Activated T-helper 2 cell treated with anti-CD3 and anti-CD28 coated beads, Interferon-gamma antibody, Interleukin-2, Interleukin-4, amounts not matched to agents 10 μg/mL and 5 μg/mL and 100 μg/mL, durations not matched to agents 14 hours and 24 hours and 36 hours (primary cell): ENCODE data around the gene IQCE. TPM values are rescaled to one million over a fixed set of nuclear protein-coding genes. Genes with fewer than 3 reads are reported as not detected.

Experiments
- DNase-seq: peaks from one replicate; pipeline ENCODE4 v3.0.0; 2021; ENCODE audit warnings: low spot score
- H3K27ac Mint-ChIP-seq: one replicate; pipeline ENCODE4 v1.8.0; 2021; ENCODE audit warnings: mixed read lengths
- H3K27me3 Mint-ChIP-seq: one replicate; pipeline ENCODE4 v1.8.0; 2021; ENCODE audit warnings: low read depth, mixed read lengths
- H3K36me3 Mint-ChIP-seq: one replicate; pipeline ENCODE4 v1.8.0; 2021; ENCODE audit warnings: low read depth, mixed read lengths
- H3K4me1 Mint-ChIP-seq: one replicate; pipeline ENCODE4 v1.8.0; 2021; ENCODE audit warnings: low read depth, mixed read lengths
- H3K4me3 Mint-ChIP-seq: one replicate; pipeline ENCODE4 v1.8.0; 2021; ENCODE audit warnings: low read depth, mild to moderate bottlenecking, moderate library complexity, mixed read lengths
- H3K9me3 Mint-ChIP-seq: one replicate; pipeline ENCODE4 v1.8.0; 2021; ENCODE audit warnings: mixed read lengths
- intact Hi-C: fragments of 100-400 bp; cut with micrococcal nuclease; formaldehyde crosslinking; loops from one replicate; pipeline ENCODE4 v1.15.1; 2023
- total RNA-seq: library from RNA; stranded (reverse); gene quantifications from 2 replicates; pipeline ENCODE4 v1.2.3, GENCODE V29; 2022

Gene IQCE
- total RNA-seq, 1 donor from 2014 or later = 12.3 TPM

DNA sequence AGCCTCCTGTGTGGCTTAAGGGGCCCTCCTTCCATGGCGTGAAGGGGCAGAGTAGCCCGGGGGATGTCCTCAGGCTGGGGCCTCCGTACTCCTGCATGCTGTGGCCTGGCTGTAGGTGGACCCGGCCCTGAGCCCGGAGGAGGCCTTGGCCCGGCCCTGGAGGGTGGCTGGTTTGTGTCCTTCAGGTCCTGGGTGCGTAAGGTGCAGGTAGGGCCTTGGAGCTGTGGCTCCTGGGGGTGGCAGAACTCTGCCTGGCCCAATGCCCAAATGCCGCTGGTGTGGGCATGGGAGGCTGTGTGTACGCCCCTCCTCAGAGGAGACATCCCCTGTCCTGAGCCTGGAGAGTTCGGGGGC is 102.3 kb downstream of the IQCE start:
- Mint-ChIP-seq H3K36me3 (no peaks in the 10 kb centered on the region), H3K4me3 (no peak overlapping the region), H3K9me3 (no peaks in the 10 kb centered on the region), H3K4me1 (no peaks in the 10 kb centered on the region), H3K27me3 (no peaks in the 10 kb centered on the region), H3K27ac (no peak overlapping the region)
- intact Hi-C loops = no loop called here
- DNase-seq = no peak

- Mint-ChIP-seq H3K27ac (no peak overlapping the region), H3K4me1 (no peaks in the 10 kb centered on the region), H3K9me3 (no peaks in the 10 kb centered on the region), H3K36me3 (no peaks in the 10 kb centered on the region), H3K4me3 (no peak overlapping the region), H3K27me3 (peaks cover under 1% of the 10 kb centered on the region)
- intact Hi-C loops = no loop called here
- DNase-seq = no peak
These were observed 103.0 kb downstream of the IQCE start for GRCh38 chr7:2661602-2662272.

DNA sequence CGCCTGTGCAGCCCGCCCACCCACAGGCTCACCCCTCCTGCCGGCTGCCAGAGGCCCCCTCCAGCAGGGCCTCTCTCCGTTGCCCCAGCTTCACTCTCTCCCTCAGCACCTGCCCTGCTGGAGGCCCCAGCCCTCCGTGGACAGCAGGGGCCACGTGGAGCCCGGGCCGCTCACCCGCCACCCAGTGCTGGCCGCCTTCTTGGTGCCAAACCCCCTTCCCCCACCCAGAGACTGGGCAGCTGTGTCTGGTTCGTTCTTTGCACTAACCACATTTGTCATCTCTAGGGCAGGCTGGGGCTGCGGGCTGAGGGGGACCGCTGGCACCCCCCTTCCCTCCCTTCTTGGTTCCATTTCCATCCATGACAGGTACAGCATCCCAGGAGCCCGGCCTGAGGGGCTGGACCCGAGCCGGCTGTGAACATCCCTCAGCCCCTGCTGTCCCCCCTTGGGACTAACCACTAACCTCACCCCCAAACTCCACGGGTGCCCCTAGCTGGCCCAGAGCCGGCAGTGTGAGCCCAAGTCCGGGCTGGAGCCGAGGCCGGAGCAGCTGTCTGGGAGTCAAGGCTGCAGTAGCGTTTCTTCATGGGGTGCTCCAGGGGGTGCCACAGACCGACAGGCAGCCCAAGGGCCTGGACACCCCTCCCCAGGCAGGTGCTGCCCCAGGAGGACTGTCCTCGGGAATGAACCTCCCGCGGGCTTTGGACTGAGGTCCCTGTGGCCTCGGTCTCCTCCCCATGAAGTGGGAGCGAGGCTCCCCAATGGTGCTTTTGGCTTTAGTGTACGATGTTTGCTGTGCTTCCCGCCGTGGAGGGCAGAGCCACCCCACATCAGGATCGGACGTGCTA is 103.7 kb downstream of the IQCE start:
- H3K27ac Mint-ChIP-seq = no peak overlapping the region
- no peak overlapping the region for H3K4me3 Mint-ChIP-seq
- DNase-seq = no peak
- peaks cover 7% of the 10 kb centered on the region for H3K27me3 Mint-ChIP-seq
- H3K9me3 Mint-ChIP-seq = no peaks in the 10 kb centered on the region
- intact Hi-C loops = no loop called here
- H3K36me3 Mint-ChIP-seq = no peaks in the 10 kb centered on the region
- H3K4me1 Mint-ChIP-seq = no peaks in the 10 kb centered on the region

DNA sequence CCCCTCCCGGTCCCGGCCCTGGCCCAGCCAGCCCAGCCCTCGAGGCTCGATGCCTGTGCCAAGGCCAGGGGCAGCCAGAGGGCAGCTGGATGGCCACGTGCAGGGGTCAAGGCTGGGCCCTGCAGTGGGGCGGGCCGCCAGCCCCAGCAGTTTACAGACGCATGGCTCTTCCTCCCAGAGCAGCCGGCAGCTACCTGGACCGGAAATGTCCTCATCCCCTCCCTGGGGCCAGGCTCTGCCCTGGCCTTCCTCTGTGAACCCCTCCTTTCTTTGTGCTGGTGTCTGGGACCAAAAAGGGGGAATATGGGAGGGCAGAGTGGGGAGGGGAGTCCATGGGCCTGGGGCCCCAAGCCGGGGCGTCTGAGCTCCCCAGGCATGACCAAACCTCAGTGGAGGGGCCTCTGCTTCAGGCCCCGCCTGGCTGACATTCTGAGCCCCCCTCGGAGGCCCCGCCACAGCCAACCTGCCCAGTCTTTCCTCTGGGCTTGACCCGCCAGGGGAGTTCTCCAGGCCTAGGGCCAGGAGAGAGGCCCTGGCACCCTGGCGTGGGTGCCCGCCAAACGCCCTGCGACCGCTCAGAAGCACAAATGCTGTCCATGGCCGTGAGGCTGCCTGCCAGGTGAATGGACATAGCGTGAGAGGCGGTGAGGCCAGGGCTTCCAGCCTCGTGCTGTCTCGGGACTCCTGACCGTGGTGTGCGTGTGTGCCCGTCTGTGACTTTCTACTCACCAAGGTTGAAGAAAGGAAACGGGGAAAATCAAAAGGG is 104.5 kb downstream of the IQCE start:
- no peak for DNase-seq
- Mint-ChIP-seq H3K4me3 (no peak overlapping the region), H3K9me3 (no peaks in the 10 kb centered on the region), H3K27ac (no peak overlapping the region), H3K27me3 (peaks cover 11% of the 10 kb centered on the region), H3K36me3 (no peaks in the 10 kb centered on the region), H3K4me1 (no peaks in the 10 kb centered on the region)
- intact Hi-C loops = no loop called here

- intact Hi-C loops = no loop called here
- Mint-ChIP-seq H3K36me3 (no peaks in the 10 kb centered on the region), H3K27ac (no peak overlapping the region), H3K4me1 (no peaks in the 10 kb centered on the region), H3K4me3 (no peak overlapping the region), H3K27me3 (peaks cover 11% of the 10 kb centered on the region), H3K9me3 (no peaks in the 10 kb centered on the region)
- DNase-seq = no peak
These were observed 105.2 kb downstream of the IQCE start for GRCh38 chr7:2663960-2664359.

Other genes starting within 250 kb of the IQCE start
- 31.8 and 38.7 TPM in 2 replicates for gene SNX8, start 244.5 kb upstream of the IQCE start, total RNA-seq
- gene EIF3B, start 204.2 kb upstream of the IQCE start, total RNA-seq = 242 and 245 TPM in 2 replicates
- gene CHST12, start 155.4 kb upstream of the IQCE start, total RNA-seq = 9.8 and 11.8 TPM in 2 replicates
- not detected in 2 replicates for gene GRIFIN, start 82.6 kb upstream of the IQCE start, total RNA-seq
- 41.0 and 45.6 TPM in 2 replicates for gene LFNG, start 39.2 kb upstream of the IQCE start, total RNA-seq
- 39.9 and 41.9 TPM in 2 replicates for gene BRAT1, start 3.5 kb upstream of the IQCE start, total RNA-seq
- gene TTYH3, start 73.0 kb downstream of the IQCE start, total RNA-seq = 48.7 and 53.6 TPM in 2 replicates
- gene AMZ1, start 129.2 kb downstream of the IQCE start, total RNA-seq = 0.07 and 0.14 TPM in 2 replicates